ENCODE measurements around the gene OTOG.

OTOG gene

DNA sequence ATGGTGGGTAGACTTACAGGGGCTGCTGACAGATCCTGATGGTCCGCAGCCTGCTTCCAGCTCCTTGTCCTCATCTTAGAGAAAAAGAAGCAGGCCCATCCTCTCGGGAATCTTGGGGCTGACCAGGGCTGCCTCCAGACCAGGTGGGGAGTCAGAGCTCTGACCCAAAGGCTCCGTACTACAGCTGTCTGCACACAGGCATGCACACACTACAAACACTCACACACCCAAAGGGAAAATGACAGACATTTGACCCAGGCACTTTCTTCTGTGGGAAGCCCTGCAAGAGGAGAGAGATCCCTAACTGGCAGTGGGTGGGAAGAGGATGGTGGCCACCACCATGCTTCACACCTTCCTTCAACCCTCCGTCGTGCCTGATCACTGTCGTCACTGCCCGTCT is 125.4 kb downstream of the OTOG start:
- no peak for DNase-seq

DNA sequence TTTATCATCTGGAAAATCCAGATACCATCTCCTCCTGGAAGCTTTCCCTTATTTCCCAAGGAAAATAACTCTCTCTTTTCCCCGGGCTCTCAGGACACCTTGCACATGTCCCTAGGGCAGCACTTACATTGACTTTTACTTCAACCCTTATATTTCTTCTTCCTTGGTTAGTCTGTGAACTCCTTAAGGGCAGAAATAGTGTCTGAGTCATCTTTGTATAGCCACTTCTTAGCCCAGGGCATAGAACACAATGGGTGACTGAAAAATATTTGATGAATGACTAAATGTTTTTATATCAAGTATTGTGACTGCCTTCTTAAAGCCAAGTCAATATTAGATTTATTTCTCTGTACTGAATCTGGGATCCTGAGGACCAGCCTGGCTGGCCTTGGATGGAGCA is 126.9 kb downstream of the OTOG start:
- no peak for DNase-seq

DNA sequence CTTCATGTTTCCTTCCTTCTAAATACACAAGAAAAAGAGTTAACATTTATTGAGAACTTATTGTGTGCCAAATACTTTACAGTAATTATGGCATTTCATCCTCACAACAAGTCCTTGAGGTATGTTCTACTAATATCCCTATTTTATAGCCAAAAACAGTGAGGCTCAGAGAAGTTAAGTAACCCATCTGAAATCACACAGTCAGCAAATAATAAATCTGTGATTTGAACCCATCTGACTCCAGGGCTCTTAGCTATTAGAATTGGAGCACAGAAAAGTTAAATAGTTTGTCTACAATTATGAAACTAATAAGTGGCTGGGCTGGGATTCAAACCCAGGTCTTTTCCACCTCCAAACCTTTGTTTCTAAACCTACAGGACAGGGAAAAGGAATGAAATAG is 135.8 kb downstream of the OTOG start:
- DNase-seq, result no peak

DNA sequence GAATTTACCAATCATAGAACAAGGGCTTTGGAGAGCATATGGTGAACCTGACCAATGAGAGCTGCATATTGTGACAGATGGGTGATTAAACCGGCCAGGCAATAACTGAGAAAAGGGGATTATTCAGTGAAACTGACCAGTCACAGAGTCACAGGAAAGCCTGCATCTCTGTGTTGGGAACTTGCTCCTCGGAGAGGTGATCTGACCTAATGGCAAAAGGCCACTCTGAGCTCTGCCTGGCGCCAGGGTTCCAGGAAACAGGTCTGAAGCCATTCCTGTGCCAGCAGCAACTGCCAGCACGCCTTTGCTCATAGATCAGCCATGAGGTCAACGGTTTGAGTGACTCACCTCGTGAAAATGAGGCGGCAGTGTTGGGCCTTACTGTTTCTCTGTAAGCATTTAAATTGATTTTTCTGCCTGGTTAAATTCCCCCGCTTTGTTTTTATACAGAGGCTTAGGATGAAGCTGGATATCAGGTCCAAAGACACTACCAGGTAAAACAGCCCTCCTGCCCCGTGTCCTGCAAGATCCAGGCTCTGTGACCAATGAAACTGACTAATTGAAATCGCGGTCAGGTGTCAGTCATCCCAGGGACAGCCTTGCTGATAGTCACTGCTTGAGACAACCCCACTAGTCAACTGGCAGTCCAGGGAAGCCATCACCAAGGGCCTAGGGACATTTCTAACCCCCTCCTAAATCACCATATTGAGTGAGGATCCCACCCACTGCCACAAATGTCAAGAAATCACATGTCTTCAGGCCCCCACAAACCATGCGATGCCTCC is 136.5 kb downstream of the OTOG start:
- no peak for DNase-seq

DNA sequence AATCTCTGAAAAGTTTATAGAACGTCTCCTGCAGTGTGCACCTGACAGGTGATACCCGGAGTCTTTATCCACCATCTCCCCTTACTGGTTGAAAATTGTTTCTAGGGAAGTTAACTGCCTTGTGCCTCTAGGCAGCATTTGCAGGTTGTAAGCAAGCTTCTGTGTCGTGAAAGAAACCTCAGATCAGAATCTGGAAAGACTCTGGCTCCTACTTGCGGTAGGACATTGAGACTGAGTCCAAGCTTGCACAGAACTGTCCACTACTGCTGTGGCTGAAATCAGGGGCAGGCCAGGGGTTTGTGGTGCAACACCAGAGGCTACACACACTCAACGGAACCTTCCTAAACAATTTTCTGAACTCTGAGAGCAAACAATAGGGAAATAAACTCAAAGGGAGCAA is 137.5 kb downstream of the OTOG start:
- DNase-seq, result no peak

DNA sequence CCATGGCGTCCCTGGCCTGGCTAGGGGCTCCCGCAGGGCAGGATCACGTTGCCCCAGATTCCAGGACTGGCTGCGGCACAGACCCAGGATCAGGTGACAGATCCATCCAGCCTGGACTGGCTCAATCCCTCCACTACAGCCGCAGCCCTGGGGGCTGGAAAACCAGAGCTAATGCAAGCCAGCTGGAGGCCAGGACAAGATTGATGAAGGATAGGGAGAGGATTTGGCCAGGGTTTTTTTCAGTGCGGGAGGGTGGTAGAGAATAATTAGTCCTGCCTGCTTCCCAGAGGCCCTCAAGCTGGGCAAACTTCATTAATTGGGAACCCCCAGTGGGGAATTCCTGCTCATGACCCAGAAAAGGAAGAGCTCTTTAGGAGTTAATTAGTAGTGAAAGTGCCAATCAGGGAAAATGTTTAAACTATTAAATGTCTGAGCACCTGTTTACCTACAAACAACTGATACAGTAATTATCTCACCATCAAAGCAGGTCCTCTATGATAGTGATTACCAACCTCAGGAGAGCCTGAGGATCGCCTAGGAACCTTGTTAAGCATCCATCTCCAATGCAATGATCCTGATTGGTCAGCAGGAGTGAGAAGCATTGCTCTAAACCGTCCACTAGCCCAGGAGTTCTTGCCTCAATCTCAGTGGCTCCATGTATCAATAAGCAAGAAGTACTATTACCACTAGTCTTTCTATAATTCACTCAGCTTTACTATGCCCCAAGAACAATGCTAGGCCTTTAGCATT is 139.3 kb downstream of the OTOG start:
- DNase-seq, result no peak

DNA sequence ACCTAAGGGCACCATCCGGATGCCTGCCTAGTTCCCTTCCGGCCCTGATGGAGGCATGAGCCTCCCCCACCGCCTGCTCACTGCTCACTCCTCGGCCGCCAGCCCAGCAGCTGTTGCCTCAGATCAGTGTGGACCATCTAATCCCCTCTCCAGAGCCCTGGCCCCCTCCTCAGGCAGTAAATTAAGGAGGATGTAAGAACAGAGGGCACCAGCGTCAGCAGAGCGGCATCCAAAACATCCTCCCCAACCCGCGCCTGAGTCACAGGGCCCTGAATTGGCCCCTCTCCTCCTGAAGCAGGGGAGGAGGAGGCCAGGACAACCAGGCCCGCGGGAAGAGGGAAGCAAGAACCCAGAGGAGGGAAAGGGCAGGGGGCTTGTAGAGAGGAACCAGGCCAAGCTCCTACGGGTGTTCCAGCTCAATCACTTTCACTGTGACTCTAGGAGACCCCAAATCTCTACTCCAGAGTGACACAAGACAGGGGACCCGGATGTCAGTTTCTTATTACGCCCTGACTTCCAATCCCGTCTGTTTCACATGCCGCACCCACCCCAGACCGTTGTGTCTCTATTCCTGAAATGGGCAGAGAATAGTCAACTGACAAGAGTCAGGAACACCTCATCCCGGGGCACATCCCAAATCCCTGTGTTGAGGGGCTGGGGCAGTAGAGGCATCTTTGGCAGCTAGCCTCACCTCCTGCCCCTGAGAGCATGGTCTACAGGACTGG is 141.0 kb downstream of the OTOG start:
- no peak for DNase-seq

DNA sequence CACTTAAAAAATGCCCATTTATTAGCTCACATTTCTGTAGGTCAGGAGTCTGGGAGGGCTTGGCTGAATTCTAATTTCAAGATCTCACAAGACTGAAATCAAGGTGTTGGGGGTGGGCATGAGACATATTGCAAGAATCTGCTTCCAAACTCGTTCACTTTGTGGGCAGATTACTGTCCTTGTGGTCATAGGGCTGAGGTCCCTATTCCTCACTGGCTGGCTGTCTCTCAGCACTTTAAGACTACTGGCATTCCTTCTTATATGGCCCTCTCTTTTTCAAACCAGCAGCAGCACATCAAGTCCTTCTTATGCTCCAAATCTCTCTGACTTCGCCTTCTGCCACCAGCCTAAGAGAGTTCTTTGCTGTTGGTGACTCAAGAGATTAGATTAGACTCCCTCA is 144.5 kb downstream of the OTOG start:
- DNase-seq, result no peak

DNA sequence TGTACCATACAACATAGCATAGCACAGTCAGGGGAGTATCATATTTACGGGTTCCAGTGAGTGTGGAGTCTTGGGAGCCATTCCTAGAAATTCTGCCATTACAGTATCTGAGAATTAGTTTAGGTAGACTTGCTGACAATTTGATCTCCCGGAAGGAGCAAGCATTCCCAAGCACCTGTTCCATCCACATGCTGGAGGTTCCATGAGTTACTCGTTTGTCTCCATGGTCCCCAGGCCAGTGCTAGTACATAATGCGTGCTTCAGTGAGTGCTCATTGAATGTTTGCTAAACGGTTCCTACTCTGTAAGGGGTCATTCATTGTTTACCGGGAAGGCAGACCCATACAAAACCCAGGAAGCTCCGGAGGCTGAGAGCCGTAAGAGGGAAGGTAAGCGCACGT is 144.9 kb downstream of the OTOG start:
- no peak for DNase-seq

DNA sequence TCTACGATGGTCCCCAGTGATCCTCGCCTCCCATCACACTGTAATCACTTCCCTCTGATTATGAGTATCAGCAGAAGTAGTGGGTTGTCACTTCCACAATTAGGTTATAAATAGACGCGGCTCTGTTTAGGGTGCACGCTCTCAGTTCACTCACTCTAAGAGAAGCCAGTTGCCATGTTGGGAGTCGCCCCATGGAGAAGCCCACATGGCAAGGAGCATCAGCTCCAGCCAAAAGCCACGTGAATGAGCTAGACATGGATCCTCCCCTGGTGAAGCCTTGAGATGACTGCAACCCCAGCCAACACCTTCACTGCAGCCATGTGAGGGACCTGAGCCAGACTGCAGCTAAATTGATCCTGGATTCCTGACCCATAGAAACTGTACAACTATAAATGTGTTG is 145.9 kb downstream of the OTOG start:
- DNase-seq, result peak; percentile 3 to 8

DNA sequence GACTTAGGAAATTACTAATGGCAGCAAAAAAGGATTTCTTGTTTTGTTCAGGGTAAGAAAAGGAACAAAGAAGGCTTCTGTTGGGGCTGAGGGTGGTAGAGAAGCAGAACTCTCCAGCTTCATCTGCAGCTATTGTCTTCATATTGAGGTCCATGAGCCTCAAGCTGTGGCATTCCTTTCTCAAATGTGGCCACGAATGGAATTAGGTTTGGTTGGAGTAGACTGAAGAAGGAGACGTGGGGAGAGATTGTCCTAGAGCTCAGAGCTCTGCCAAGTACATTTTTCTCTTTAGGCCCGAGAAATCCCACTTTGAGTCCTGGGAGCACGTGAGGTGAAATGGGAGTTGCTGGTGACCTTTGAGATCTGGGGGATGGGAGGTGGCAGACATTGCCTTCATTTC is 146.5 kb downstream of the OTOG start:
- no peak for DNase-seq

DNA sequence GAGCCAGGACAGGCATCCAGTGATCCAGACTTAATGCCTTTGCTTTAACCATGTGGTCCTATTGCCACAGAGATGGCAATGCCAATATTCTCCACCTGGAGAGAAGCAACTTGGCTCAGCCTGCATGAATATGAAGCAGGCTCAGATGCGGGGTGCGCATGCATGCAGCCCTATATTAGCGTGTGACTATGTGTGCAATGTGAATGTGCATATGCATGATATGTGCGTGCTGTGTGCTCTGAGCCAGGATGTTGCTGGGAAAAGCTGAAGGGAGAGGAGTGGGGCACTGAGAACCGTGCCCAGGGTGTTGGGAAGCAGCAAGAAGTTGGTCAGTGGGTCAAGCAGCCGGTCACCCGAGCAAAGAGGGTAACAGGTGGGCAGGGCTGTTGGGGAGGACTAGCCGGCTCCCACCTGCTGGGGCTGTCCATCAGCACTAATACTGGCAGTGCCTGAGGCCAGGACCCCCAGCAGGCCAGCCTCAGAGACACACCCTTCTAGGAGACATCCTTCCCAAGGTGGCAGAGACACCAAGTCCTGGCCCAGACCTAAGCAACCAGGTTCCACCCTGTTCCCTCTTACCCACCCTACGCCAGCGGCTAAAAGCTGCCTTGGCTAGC is 147.5 kb downstream of the OTOG start:
- no peak for DNase-seq

DNA sequence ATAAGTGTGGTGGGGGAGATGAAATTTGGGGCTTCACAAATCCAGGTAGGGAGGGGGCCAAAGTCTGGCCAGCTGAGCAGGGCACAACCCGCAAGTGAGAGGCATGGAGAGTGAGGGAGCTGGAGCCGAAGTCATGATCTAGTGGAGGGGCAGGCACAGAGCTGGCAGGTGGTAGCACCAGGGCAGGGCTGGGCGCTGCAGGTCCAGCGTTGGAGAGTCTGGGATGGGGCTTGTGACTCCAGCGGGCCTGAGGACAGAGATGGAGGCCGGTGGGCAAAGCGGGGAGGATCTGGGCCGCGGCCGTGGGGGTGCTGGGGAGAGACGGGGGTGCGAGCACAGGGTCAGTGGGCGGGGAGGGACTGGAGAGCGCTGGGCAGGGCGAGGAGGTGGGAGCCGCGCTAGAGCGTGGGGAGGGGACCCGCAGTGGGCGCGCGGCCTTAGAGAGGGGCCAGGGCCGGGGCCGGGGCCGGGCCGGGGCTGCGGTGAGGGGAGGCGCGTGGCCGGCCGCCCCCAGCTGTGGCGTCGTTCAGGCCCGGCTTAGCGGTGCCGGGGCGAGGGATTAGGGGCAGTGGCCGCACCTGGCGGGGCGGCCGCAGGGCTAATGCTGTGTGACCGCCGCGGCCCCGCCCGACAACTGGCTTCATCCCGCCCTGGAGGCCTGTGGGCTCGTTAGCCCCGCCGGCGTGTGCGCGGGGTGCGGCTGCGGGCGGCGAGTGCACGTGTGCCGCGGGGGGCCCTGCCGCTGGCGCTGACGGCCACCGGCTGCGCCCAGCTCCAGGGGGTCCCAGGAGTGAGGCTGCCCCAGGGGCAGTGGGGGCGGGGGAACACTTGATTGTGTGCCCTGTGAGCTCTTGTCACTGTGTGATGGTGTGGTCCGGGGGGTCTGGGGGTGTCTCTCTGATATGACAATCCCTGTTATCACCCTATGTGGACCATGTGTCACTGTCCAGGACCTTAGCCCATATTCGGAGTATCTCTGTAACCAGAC is 148.7 kb downstream of the OTOG start:
- DNase-seq, result no peak

DNA sequence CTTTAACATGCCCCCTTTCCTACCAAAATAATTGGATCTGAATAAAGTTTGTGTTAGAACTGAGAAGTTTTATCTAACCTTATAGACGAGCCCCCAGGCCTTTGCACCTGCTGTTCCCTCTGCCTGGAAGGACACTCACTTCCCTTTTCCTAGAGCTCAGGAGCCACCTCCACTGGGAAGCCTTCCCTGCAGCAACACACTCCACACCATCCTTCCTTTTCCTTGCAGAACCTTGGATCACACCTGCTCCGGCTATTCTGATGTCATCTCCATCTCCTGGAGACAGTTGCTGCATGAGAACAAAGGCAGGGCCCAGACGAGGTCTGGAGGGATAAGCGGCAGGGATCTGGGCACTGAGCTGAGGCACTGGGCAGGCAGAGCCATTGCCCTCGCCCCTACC is 149.7 kb downstream of the OTOG start:
- DNase-seq, result no peak

All from inflammatory macrophage treated with lipopolysaccharide for 1 hour (primary cell).